ENCODE measurements around the gene MAPKAPK3. TPM values are rescaled to one million over a fixed set of nuclear protein-coding genes. Genes with fewer than 3 reads are reported as not detected.

The MAPKAPK3 gene
- total and polyA plus RNA-seq, 10 donors, result 18.0 to 55.0 (median 42.2) TPM

GRCh38 chr3:50570508-50571279 lies 46.3 kb upstream of the MAPKAPK3 start:
- H3K4me3 ChIP-seq, result peak overlapping the region in 2 of 8 donors; percentile 54 to 79
- H3K36me3 ChIP-seq, result peaks cover 0 to 37% (median 0%) of the 10 kb centered on the region in 6 donors
- H3K4me1 ChIP-seq, result peaks cover 27 to 89% (median 73%) of the 10 kb centered on the region in 6 donors
- TF ChIP-seq CTCF (IDR thresholded peaks at IDR 0.05 in 8 of 11, conservative IDR thresholded peaks at IDR 0.05 in 3 of 11) (no peak), POLR2A (IDR thresholded peaks at IDR 0.05) (no peak), POLR2AphosphoS5 (IDR thresholded peaks at IDR 0.05) (no peak)
- 78 to 85% (median 83%) methylated on average over 5 of the region's 5 CpGs for WGBS, 5 donors
- intact Hi-C loops (cut with DNase I; ENCODE audit: low total_unique reads), result no loop called here
- peak overlapping the region in 6 of 8 donors; percentile 91 to 93 (median 92) for H3K27ac ChIP-seq
- no peaks in the 10 kb centered on the region for H3K27me3 ChIP-seq (replicated peaks in 1 of 7)
- H3K9me3 ChIP-seq, result no peaks in the 10 kb centered on the region
- DNase-seq, result no peak

- Histone ChIP-seq H3K9me3 (no peaks in the 10 kb centered on the region), H3K4me3 (no peak overlapping the region), H3K4me1 (peaks cover 27 to 96% (median 73%) of the 10 kb centered on the region in 6 donors), H3K27me3 (replicated peaks in 1 of 7) (no peaks in the 10 kb centered on the region), H3K27ac (peak overlapping the region in 3 of 8 donors; percentile 91 to 93 (median 92)), H3K36me3 (peaks cover 0 to 45% (median under 1%) of the 10 kb centered on the region in 6 donors)
- TF ChIP-seq CTCF (IDR thresholded peaks at IDR 0.05 in 8 of 11, conservative IDR thresholded peaks at IDR 0.05 in 3 of 11) (no peak), POLR2A (IDR thresholded peaks at IDR 0.05) (no peak), POLR2AphosphoS5 (IDR thresholded peaks at IDR 0.05) (no peak)
- WGBS, 5 donors, result 56 to 88% (median 83%) methylated on average over 3 to 4 of the region's 4 CpGs
- intact Hi-C loops (cut with DNase I; ENCODE audit: low total_unique reads), result no loop called here
- DNase-seq, result peak; percentile 79
These were observed 45.5 kb upstream of the MAPKAPK3 start for GRCh38 chr3:50571486-50571885.

- Histone ChIP-seq H3K36me3 (peaks cover 0 to 52% (median 7%) of the 10 kb centered on the region in 6 donors), H3K4me1 (peaks cover 21 to 89% (median 66%) of the 10 kb centered on the region in 6 donors), H3K4me3 (peak overlapping the region in 1 of 8 donors; percentile 6), H3K9me3 (no peaks in the 10 kb centered on the region), H3K27me3 (replicated peaks in 1 of 7) (no peaks in the 10 kb centered on the region), H3K27ac (peak overlapping the region; percentile 10 to 93 (median 62))
- DNase-seq, result peak; percentile 93
- intact Hi-C loops (cut with DNase I; ENCODE audit: low total_unique reads), result loop anchor here (1.0 kb wide), 1 partner anchor 40 kb away; no protein-coding TSS in a partner anchor
- no peak for TF ChIP-seq POLR2A (IDR thresholded peaks at IDR 0.05)
- TF ChIP-seq POLR2AphosphoS5 (IDR thresholded peaks at IDR 0.05), result peak in 1 of 3 donors; percentile 48
- TF ChIP-seq CTCF (IDR thresholded peaks at IDR 0.05 in 8 of 11, conservative IDR thresholded peaks at IDR 0.05 in 3 of 11), result peak; percentile 91 to 98 (median 96)
- WGBS, 5 donors, result 13 to 42% (median 13%) methylated on average over 1 of the region's 1 CpG; no CpG with 5 or more reads in 2 of the 5 donors
These were observed 44.8 kb upstream of the MAPKAPK3 start for GRCh38 chr3:50572158-50572557.

GRCh38 chr3:50572801-50573371 lies 44.1 kb upstream of the MAPKAPK3 start:
- no peak for DNase-seq
- TF ChIP-seq CTCF (IDR thresholded peaks at IDR 0.05 in 8 of 11, conservative IDR thresholded peaks at IDR 0.05 in 3 of 11), result no peak
- no peak for TF ChIP-seq POLR2AphosphoS5 (IDR thresholded peaks at IDR 0.05)
- no peak for TF ChIP-seq POLR2A (IDR thresholded peaks at IDR 0.05)
- no peaks in the 10 kb centered on the region for H3K27me3 ChIP-seq (replicated peaks in 1 of 7)
- H3K4me1 ChIP-seq, result peaks cover 17 to 82% (median 60%) of the 10 kb centered on the region in 6 donors
- 65 to 74% (median 72%) methylated on average over 3 to 4 of the region's 4 CpGs for WGBS, 5 donors
- intact Hi-C loops (cut with DNase I; ENCODE audit: low total_unique reads), result loop anchor here (1.0 kb wide), 1 partner anchor 39 kb away; no protein-coding TSS in a partner anchor
- H3K9me3 ChIP-seq, result no peaks in the 10 kb centered on the region
- H3K36me3 ChIP-seq, result peaks cover 0 to 59% (median 12%) of the 10 kb centered on the region in 6 donors
- no peak overlapping the region for H3K4me3 ChIP-seq
- peak overlapping the region in 7 of 8 donors; percentile 20 to 93 (median 65) for H3K27ac ChIP-seq

All from spleen (tissue), 11 donors.